ENCODE measurements around the gene CSAG2.
"Not testable (repeated sequence)": the region's sequence is repeated elsewhere in the genome, so short reads cannot be mapped to it uniquely, and the experiment has no call there.

The CSAG2 gene

DNA sequence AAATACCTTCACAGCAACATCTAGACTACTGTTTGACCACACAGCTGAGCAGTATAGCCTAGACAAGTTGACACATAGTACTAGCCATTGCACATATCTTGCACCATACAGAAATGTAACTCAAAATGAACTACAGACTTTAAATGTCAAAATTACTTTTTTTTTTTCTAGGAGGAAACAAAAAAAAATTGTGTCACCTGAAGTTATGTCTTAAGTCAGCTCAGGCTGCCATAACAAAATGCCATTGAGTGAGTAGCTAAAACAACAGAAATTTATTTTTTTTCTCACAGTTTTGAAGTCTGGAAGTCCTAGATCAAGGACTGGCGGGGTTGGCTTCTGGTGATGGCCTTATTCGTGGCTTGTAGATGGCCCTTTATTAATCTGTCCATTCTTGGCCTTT lies at the start of gene CSAG2:
TSS of gene CSAG2 (minus strand) at position 101 of the 400 bp plus-strand sequence. CDS start 161 bp downstream, outside the sequence.
- DNase-seq, result not testable (repeated sequence)

DNA sequence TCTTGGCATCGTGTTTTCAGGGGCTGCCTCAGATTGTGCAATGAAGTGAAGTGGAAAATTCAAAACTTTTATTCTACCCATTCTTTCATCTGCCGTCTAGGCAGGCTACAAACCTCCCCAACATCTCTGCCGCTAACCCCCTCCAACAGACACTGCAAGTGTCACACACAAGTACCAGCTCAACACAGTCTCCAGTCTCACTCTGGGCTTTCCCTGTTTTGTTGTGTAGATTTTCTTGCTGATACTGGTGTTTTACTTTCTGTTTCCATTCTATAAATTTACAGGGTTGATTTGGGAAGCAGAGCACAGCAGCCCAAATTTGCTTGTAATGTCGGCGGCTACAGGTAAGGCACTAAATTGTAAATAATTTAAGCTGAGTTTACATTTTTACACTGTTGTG lies 45.8 kb upstream of the CSAG2 start:
- DNase-seq, result not testable (repeated sequence)

- not testable (repeated sequence) for DNase-seq
These were observed 44.9 kb upstream of the CSAG2 start, which contains the start of gene MAGEA2 for GRCh38 chrX:152753686-152754650. MAGEA2 (minus strand) TSS chrX:152753842; CDS start chrX:152751363, 2,479 bp downstream.

DNA sequence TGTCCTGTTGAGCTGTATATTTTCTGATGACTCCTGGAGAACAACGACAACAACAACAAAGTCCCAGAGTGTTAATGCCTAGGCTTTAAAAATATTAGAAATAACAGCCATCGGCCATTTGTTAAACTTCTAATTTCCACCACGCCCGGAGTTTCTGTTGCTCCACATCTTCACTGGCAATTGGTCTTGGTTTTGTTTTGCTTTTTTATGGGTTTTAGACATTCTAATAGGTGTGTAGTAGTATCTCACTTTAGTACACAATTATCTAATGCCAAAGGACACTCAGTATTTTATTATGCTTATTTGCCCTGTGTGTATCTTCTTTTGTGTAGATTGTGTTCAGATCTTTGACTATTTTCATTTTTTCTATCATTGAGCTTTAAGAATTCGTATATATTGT lies 29.5 kb upstream of the CSAG2 start:
- no peak for DNase-seq

DNA sequence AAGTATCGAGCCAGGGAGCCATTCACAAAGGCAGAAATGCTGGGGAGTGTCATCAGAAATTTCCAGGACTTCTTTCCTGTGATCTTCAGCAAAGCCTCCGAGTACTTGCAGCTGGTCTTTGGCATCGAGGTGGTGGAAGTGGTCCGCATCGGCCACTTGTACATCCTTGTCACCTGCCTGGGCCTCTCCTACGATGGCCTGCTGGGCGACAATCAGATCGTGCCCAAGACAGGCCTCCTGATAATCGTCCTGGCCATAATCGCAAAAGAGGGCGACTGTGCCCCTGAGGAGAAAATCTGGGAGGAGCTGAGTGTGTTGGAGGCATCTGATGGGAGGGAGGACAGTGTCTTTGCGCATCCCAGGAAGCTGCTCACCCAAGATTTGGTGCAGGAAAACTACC lies 27.5 kb upstream of the CSAG2 start:
- not testable (repeated sequence) for DNase-seq

GRCh38 chrX:152735860-152736511 lies 26.9 kb upstream of the CSAG2 start:
- no peak for DNase-seq

- DNase-seq, result no peak
These were observed 26.0 kb upstream of the CSAG2 start for GRCh38 chrX:152735101-152735500.

DNA sequence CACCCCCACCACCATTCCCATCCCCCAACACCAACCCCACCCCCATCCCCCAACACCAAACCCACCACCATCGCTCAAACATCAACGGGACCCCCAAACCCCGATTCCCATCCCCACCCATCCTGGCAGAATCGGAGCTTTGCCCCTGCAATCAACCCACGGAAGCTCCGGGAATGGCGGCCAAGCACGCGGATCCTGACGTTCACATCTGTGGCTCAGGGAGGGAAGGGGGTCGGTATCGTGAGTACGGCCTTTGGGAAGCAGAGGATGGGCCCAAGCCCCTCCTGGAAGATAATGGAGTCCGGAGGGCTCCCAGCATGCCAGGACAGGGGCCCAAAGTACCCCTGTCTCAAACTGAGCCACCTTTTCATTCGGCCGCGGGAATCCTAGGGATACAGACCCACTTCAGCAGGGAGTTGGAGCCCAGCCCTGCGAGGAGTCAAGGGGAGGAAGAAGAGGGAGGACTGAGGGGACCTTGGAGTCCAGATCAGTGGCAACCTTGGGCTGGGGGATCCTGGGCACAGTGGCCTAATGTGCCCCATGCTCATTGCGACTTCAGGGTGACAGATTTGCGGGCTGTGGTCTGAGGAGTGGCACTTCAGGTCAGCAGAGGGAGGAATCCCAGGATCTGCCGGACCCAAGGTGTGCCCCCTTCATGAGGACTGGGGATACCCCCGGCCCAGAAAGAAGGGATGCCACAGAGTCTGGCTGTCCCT lies 25.2 kb upstream of the CSAG2 start:
- DNase-seq, result not testable (repeated sequence)

DNA sequence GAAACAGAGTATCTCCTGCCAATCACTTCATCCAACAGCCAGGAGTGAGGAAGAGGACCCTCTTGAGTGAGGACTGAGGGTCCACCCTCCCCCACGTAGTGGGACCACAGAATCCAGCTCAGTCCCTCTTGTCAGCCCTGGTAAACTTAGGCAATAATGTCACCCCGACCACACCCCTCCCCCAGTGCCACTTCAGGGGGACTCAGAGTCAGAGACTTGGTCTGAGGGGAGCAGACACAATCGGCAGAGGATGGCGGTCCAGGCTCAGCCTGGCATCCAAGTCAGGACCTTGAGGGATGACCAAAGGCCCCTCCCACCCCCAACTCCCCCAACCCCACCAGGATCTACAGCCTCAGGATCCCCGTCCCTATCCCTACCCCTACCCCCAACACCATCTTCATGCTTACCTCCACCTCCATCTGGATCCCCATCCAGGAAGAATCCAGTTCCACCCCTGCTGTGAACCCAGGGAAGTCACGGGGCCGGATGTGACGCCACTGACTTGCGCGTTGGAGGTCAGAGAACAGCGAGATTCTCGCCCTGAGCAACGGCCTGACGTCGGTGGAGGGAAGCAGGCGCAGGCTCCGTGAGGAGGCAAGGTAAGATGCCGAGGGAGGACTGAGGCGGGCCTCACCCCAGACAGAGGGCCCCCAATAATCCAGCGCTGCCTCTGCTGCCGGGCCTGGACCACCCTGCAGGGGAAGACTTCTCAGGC lies 24.3 kb upstream of the CSAG2 start, which contains the start of the genes CSAG1 and MAGEA12:
TSS of gene CSAG1 (minus strand) at position 461 of the 715 bp plus-strand sequence. CDS start 1,261 bp downstream, outside the sequence.
TSS of gene MAGEA12 (plus strand) at position 497 of the 715 bp plus-strand sequence. CDS start 2,405 bp downstream, outside the sequence.
- peak; percentile 29 for DNase-seq

DNA sequence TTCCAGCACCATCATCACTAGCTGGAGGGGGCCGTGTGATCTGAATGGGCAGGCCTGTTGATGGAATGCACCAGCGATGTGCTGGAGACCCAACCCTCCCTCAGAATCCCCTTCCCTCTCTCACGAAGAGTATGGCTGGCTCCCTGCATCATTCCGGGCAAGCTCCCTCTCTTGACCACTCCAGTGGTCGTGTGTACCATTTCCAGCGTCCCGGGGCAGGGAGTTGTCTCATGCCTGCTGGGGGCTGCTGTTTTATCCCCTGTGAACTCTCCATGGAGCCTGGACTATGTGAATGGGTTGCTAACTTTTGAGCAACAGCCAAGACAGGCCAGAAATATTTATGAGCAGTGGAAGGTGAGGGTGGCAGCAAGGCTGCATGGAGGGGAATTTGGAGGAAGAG lies 16.3 kb upstream of the CSAG2 start:
- no peak for DNase-seq

GRCh38 chrX:152713815-152714787 lies 5.0 kb upstream of the CSAG2 start, which contains the start of gene MAGEA2B:
MAGEA2B (plus strand) TSS chrX:152714628; CDS start chrX:152717107, 2,479 bp downstream.
- DNase-seq, result not testable (repeated sequence)

DNA sequence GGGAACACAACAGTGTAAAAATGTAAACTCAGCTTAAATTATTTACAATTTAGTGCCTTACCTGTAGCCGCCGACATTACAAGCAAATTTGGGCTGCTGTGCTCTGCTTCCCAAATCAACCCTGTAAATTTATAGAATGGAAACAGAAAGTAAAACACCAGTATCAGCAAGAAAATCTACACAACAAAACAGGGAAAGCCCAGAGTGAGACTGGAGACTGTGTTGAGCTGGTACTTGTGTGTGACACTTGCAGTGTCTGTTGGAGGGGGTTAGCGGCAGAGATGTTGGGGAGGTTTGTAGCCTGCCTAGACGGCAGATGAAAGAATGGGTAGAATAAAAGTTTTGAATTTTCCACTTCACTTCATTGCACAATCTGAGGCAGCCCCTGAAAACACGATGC lies 4.1 kb upstream of the CSAG2 start:
- DNase-seq, result not testable (repeated sequence)

- not testable (repeated sequence) for DNase-seq
These were observed 2.6 kb downstream of the CSAG2 start for GRCh38 chrX:152706500-152706899.

DNA sequence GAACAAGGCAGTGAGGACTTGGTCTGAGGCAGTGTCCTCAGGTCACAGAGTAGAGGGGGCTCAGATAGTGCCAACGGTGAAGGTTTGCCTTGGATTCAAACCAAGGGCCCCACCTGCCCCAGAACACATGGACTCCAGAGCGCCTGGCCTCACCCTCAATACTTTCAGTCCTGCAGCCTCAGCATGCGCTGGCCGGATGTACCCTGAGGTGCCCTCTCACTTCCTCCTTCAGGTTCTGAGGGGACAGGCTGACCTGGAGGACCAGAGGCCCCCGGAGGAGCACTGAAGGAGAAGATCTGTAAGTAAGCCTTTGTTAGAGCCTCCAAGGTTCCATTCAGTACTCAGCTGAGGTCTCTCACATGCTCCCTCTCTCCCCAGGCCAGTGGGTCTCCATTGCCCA lies 8.7 kb downstream of the CSAG2 start:
- DNase-seq, result not testable (repeated sequence)

DNA sequence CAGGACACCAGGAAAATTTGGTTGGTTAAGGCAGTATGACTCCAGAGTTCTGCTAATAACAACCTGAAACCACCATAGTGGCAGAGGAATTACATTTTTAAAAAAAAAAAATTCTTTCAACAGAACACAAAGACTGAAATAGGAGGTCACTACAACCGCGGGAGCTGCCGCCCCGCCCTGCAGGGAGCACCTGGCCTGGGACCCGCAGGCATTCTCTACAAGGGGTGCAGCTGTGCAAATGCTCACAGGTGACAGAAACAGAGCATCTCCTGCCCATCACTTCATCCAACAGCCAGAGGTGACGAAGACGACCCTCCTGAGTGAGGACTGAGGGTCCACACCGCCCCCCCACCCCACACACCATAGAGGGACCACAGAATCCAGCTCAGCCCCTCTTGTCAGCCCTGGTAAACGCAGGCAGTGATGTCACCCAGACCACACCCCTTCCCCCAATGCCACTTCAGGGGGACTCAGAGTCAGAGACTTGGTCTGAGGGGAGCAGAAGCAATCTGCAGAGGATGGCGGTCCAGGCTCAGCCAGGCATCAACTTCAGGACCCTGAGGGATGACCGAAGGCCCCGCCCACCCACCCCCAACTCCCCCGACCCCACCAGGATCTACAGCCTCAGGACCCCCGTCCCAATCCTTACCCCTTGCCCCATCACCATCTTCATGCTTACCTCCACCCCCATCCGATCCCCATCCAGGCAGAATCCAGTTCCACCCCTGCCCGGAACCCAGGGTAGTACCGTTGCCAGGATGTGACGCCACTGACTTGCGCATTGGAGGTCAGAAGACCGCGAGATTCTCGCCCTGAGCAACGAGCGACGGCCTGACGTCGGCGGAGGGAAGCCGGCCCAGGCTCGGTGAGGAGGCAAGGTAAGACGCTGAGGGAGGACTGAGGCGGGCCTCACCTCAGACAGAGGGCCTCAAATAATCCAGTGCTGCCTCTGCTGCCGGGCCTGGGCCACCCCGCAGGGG lies 10.8 kb downstream of the CSAG2 start, which contains the start of gene MAGEA3:
TSS of gene MAGEA3 (plus strand) at position 843 of the 980 bp plus-strand sequence. CDS start 2,039 bp downstream, outside the sequence.
- not testable (repeated sequence) for DNase-seq

GRCh38 chrX:152681012-152681411 lies 28.1 kb downstream of the CSAG2 start:
- DNase-seq, result not testable (repeated sequence)

DNA sequence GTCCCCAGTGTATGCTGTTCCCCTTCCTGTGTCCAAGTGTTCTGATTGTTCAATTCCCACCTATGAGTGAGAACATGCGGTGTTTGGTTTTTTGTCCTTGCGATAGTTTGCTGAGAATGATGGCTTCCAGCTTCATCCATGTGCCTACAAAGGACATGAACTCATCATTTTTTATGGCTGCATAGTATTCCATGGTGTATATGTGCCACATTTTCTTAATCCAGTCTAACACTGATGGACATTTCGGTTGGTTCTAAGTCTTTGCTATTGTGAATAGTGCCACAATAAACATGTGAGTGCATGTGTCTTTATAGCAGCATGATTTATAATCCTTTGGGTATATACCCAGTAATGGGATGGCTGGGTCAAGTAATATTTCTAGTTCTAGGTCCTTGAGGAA lies 34.4 kb downstream of the CSAG2 start:
- not testable (repeated sequence) for DNase-seq

- no peak for DNase-seq
These were observed 34.9 kb downstream of the CSAG2 start for GRCh38 chrX:152674135-152674534.

DNA sequence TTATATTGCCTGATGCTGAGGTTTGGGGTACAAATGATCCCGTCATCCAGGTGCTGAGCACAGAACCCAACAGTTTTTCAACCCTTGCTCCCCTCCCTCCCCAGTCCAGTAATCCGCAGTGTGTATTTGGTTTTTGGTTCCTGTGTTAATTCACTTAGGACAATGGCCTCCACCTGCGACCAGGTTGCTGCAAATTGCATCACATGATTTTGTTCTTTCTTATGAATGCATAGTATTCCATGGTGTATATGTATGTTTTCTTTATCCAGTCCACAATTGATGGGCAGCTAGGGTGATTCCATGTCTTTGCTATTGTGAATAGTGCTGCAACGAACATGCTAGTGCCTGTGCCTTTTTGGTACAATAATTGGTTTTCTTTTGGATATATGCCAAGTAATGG lies 46.0 kb downstream of the CSAG2 start:
- DNase-seq, result no peak

All from DMS 273 treated with DMSO at 0.1 percent for 48 hours (cell line).